BLaER1 treated with 17β-estradiol and CSF1 and Interleukin-3, amounts not matched to agents 10 nM and 100 nM (cell line): ENCODE data around the gene NAV2.
"Not testable (repeated sequence)": the region's sequence is repeated elsewhere in the genome, so short reads cannot be mapped to it uniquely, and the experiment has no call there.

ENCODE experiments used
- H3K27ac ChIP-seq, 11 experiments: shearing (Covaris generic); formaldehyde crosslinking; 2 replicates each; pipeline ENCODE4 v1.8.1; 2022
- H3K27me3 ChIP-seq, 11 experiments: shearing (Covaris generic); formaldehyde crosslinking; 2 replicates each; pipeline ENCODE4 v1.8.1; 2022
- H3K36me3 ChIP-seq, 11 experiments: shearing (Covaris generic); formaldehyde crosslinking; 2 replicates each; pipeline ENCODE4 v1.8.1; 2022
- H3K4me1 ChIP-seq, 10 experiments: shearing (Covaris generic); formaldehyde crosslinking; 2 replicates each; pipeline ENCODE4 v1.8.1; 2022
- H3K4me2 ChIP-seq, 11 experiments: shearing (Covaris generic); formaldehyde crosslinking; 2 replicates each; pipeline ENCODE4 v1.8.1; 2022
- H3K4me3 ChIP-seq, 10 experiments: shearing (Covaris generic); formaldehyde crosslinking; 2 replicates each; pipeline ENCODE4 v1.8.1; 2022
- H3K9ac ChIP-seq, 11 experiments: shearing (Covaris generic); formaldehyde crosslinking; 2 replicates each; pipeline ENCODE4 v1.8.1; 2022
- H3K9me3 ChIP-seq, 11 experiments: shearing (Covaris generic); formaldehyde crosslinking; replicated peaks in 1 of 11; 2 replicates each; pipeline ENCODE4 v1.8.1; 2022
- H4K20me1 ChIP-seq, 11 experiments: shearing (Covaris generic); formaldehyde crosslinking; 2 replicates each; pipeline ENCODE4 v1.8.1; 2022
- Cebpa-rat ChIP-seq, 11 experiments: shearing (Covaris generic); IDR thresholded peaks; 2 replicates each; pipeline ENCODE4 v1.8.1; 2022

Gene NAV2

DNA sequence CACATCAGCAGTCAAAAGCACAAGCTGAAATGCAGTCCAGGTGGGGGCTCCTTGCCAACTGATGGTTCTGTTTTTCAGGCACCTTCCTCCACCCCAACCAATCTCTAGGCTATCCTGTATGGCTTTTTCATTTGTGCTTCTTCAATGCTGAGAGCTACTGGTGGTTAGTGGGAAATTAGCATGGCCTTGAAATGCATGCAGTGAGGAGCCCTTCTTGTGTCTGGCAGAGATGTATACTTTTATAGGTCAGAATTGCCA, 167.4 kb downstream of the NAV2 start:
- no peak for TF ChIP-seq Cebpa-rat (IDR thresholded peaks at IDR 0.05)
- no peak overlapping the region for H3K27ac ChIP-seq

DNA sequence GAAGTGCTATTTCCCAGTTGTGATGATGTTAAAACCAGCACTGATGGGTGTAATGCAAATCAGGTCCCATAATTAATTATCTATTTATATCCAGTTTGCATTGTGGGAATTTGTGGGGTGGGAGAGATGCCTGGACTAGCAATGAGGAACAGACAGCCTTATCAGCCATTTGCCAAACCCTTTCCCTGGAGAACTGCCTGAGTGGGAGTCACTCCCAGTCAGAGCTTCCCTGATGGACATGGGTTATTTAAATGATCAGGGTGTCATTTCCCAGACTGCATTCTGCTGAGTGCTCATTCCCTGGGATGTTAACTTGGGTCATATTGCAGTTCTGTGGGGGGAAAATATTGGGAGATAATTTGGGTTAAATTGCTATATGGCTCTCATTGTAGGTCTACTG, 168.5 kb downstream of the NAV2 start:
- Histone ChIP-seq H3K4me2 (no peak overlapping the region), H3K27ac (no peak overlapping the region), H3K9ac (no peak overlapping the region), H3K4me1 (peaks cover 4 to 13% (median 9%) of the 10 kb centered on the region in 10 experiments; a peak in 14 of 20 replicates), H3K9me3 (no peaks in the 10 kb centered on the region), H4K20me1 (no peaks in the 10 kb centered on the region), H3K36me3 (no peaks in the 10 kb centered on the region), H3K4me3 (no peak overlapping the region), H3K27me3 (no peaks in the 10 kb centered on the region)
- no peak for TF ChIP-seq Cebpa-rat (IDR thresholded peaks at IDR 0.05)

More for the DNA sequence above, 167.4 kb downstream of the NAV2 start:
- Histone ChIP-seq H3K4me2 (no peak overlapping the region), H4K20me1 (no peaks in the 10 kb centered on the region), H3K27me3 (no peaks in the 10 kb centered on the region), H3K9ac (no peak overlapping the region), H3K9me3 (no peaks in the 10 kb centered on the region), H3K4me3 (no peak overlapping the region), H3K4me1 (peaks cover 4 to 13% (median 9%) of the 10 kb centered on the region in 10 experiments; a peak in 14 of 20 replicates), H3K36me3 (no peaks in the 10 kb centered on the region)

- Histone ChIP-seq H3K4me3 (no peak overlapping the region), H3K36me3 (no peaks in the 10 kb centered on the region), H3K27ac (no peak overlapping the region), H3K4me1 (peaks cover 4 to 13% (median 9%) of the 10 kb centered on the region in 10 experiments; a peak in 14 of 20 replicates), H3K4me2 (no peak overlapping the region), H3K9me3 (no peaks in the 10 kb centered on the region), H3K9ac (no peak overlapping the region), H4K20me1 (no peaks in the 10 kb centered on the region), H3K27me3 (no peaks in the 10 kb centered on the region)
- TF ChIP-seq Cebpa-rat (IDR thresholded peaks at IDR 0.05) = no peak
Observed at GRCh38 chr11:19882356-19882755, 169.7 kb downstream of the NAV2 start.

DNA sequence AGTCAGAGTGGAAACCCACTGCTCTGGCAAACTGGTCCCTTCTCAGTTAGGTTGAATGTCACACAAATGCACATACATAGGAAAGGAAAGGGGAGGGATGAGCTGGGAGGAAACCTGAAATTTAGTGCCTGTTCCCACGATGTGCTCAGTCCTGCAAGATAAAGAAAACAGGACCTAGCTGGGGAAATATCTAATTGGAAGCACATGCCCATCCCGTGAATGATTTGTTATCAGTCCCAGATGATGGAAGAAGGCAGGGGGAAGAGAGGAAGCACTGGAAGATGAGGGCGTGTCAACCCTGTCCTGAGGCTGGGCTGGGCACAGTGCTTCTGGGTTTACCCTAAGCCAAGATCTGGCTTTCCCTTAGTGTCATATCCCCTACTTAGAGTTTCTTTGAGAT, 173.9 kb downstream of the NAV2 start:
- TF ChIP-seq Cebpa-rat (IDR thresholded peaks at IDR 0.05) = no peak
- no peaks in the 10 kb centered on the region for H3K36me3 ChIP-seq
- no peak overlapping the region for H3K4me3 ChIP-seq
- no peaks in the 10 kb centered on the region for H3K27me3 ChIP-seq
- no peaks in the 10 kb centered on the region for H3K9me3 ChIP-seq
- no peak overlapping the region for H3K9ac ChIP-seq
- H3K27ac ChIP-seq = no peak overlapping the region
- H4K20me1 ChIP-seq = no peaks in the 10 kb centered on the region
- H3K4me2 ChIP-seq = no peak overlapping the region
- no peaks in the 10 kb centered on the region for H3K4me1 ChIP-seq

- H3K36me3 ChIP-seq = no peaks in the 10 kb centered on the region
- H3K27me3 ChIP-seq = no peaks in the 10 kb centered on the region
- no peaks in the 10 kb centered on the region for H4K20me1 ChIP-seq
- H3K4me3 ChIP-seq = no peak overlapping the region
- no peaks in the 10 kb centered on the region for H3K4me1 ChIP-seq
- H3K9me3 ChIP-seq = no peaks in the 10 kb centered on the region; a peak in 1 of 22 replicates
- no peak for TF ChIP-seq Cebpa-rat (IDR thresholded peaks at IDR 0.05)
- H3K27ac ChIP-seq = no peak overlapping the region
- no peak overlapping the region for H3K4me2 ChIP-seq
- H3K9ac ChIP-seq = no peak overlapping the region
Observed at GRCh38 chr11:19887842-19888241, 175.2 kb downstream of the NAV2 start.

GRCh38 chr11:19889531-19889930, 176.9 kb downstream of the NAV2 start:
- no peaks in the 10 kb centered on the region for H3K4me1 ChIP-seq
- H3K36me3 ChIP-seq = no peaks in the 10 kb centered on the region
- no peaks in the 10 kb centered on the region for H4K20me1 ChIP-seq
- no peak overlapping the region for H3K9ac ChIP-seq
- H3K27ac ChIP-seq = no peak overlapping the region
- H3K9me3 ChIP-seq = no peaks in the 10 kb centered on the region; a peak in 1 of 22 replicates
- no peak for TF ChIP-seq Cebpa-rat (IDR thresholded peaks at IDR 0.05)
- H3K4me2 ChIP-seq = no peak overlapping the region
- no peak overlapping the region for H3K4me3 ChIP-seq
- no peaks in the 10 kb centered on the region for H3K27me3 ChIP-seq

- H3K4me3 ChIP-seq = no peak overlapping the region
- H3K27ac ChIP-seq = no peak overlapping the region
- no peak for TF ChIP-seq Cebpa-rat (IDR thresholded peaks at IDR 0.05)
- H3K4me2 ChIP-seq = no peak overlapping the region
- H3K9me3 ChIP-seq = no peaks in the 10 kb centered on the region; a peak in 1 of 22 replicates
- no peak overlapping the region for H3K9ac ChIP-seq
- H3K36me3 ChIP-seq = no peaks in the 10 kb centered on the region
- H3K27me3 ChIP-seq = no peaks in the 10 kb centered on the region
- H3K4me1 ChIP-seq = no peaks in the 10 kb centered on the region
- no peaks in the 10 kb centered on the region for H4K20me1 ChIP-seq
Observed at GRCh38 chr11:19890308-19890707, 177.7 kb downstream of the NAV2 start.

GRCh38 chr11:19891022-19891421, 178.4 kb downstream of the NAV2 start:
- Histone ChIP-seq H3K4me3 (no peak overlapping the region), H3K27ac (no peak overlapping the region), H3K9me3 (no peaks in the 10 kb centered on the region; a peak in 1 of 22 replicates), H3K27me3 (no peaks in the 10 kb centered on the region), H3K36me3 (no peaks in the 10 kb centered on the region), H3K4me1 (no peaks in the 10 kb centered on the region), H4K20me1 (no peaks in the 10 kb centered on the region), H3K9ac (no peak overlapping the region), H3K4me2 (no peak overlapping the region)
- TF ChIP-seq Cebpa-rat (IDR thresholded peaks at IDR 0.05) = no peak

DNA sequence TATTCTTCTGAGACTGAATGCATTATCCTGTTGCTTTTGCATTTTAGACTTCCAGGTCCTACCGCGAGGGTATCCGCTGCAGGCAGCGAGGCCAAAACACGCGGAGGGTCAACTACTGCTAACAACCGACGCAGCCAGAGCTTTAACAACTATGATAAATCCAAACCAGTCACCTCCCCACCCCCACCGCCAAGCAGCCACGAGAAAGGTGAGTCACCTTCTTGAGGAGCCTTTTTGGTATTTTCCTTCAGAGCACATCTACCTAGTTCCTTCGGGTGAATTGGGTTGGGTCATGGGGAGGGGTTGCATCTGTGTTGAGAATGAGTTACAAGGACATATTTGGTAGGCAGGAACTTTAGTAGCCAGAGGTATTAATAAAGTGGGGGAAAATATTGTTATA, 179.8 kb downstream of the NAV2 start:
- H3K27me3 ChIP-seq = no peaks in the 10 kb centered on the region
- no peaks in the 10 kb centered on the region for H3K36me3 ChIP-seq
- no peaks in the 10 kb centered on the region for H4K20me1 ChIP-seq
- H3K4me2 ChIP-seq = no peak overlapping the region
- no peak overlapping the region for H3K9ac ChIP-seq
- no peak for TF ChIP-seq Cebpa-rat (IDR thresholded peaks at IDR 0.05)
- no peak overlapping the region for H3K27ac ChIP-seq
- no peaks in the 10 kb centered on the region; a peak in 1 of 22 replicates for H3K9me3 ChIP-seq
- H3K4me1 ChIP-seq = no peaks in the 10 kb centered on the region
- no peak overlapping the region for H3K4me3 ChIP-seq

DNA sequence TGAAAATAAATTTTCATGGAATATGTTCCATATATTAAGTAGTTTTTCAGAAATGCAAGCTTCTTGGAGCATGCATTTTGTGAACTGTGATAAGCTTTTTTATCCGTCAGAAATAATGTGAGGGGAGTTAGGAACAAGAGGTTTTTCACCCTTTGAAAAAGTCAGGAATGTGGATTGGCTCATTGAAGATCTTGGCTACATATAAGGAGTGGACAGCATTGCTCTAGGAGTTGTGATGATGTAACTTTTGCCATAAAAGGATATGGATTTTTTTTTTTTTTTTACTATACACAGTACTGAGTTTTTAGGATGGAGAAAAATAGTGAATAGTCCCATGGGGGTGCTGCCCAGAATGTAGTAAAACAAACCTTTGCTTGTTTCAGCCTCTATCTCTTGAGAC, 180.2 kb downstream of the NAV2 start:
- no peak for TF ChIP-seq Cebpa-rat (IDR thresholded peaks at IDR 0.05)
- H3K36me3 ChIP-seq = no peaks in the 10 kb centered on the region
- H3K4me2 ChIP-seq = no peak overlapping the region

DNA sequence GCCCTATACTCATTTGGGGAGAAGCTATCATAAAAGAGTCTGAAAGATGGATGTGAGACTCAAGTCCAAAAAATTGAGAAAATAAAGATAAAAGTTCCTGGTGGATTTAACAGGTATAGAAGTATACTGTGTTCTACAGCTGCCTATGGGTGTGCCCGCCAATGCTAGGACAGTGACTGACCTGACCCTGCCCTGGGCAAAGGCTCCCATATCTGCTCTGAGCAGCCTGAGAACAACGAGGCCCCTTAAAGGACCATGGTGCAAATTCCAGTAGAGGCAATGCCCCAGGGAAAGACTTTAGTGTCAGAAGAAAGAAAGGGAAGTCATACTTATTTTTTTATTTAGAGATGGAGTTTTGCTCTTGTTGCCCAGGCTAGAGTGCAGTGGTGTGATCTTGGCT, 181.8 kb downstream of the NAV2 start:
- Histone ChIP-seq H3K36me3 (no peaks in the 10 kb centered on the region), H3K9me3 (no peaks in the 10 kb centered on the region; a peak in 1 of 22 replicates), H3K4me1 (no peaks in the 10 kb centered on the region), H3K4me3 (no peak overlapping the region), H3K27me3 (no peaks in the 10 kb centered on the region), H3K9ac (no peak overlapping the region), H3K4me2 (no peak overlapping the region), H4K20me1 (no peaks in the 10 kb centered on the region), H3K27ac (no peak overlapping the region)
- no peak for TF ChIP-seq Cebpa-rat (IDR thresholded peaks at IDR 0.05)

More for the DNA sequence above, 180.2 kb downstream of the NAV2 start:
- H3K9me3 ChIP-seq = no peaks in the 10 kb centered on the region; a peak in 1 of 22 replicates
- no peak overlapping the region for H3K4me3 ChIP-seq
- no peaks in the 10 kb centered on the region for H4K20me1 ChIP-seq
- H3K9ac ChIP-seq = no peak overlapping the region
- H3K4me1 ChIP-seq = no peaks in the 10 kb centered on the region
- H3K27me3 ChIP-seq = no peaks in the 10 kb centered on the region
- H3K27ac ChIP-seq = no peak overlapping the region

GRCh38 chr11:19895037-19895436, 182.4 kb downstream of the NAV2 start:
- H3K36me3 ChIP-seq, H3K4me1 ChIP-seq, H3K9me3 ChIP-seq, H3K27me3 ChIP-seq, H3K27ac ChIP-seq, H3K4me2 ChIP-seq, H3K9ac ChIP-seq, H3K4me3 ChIP-seq, H4K20me1 ChIP-seq: not testable (repeated sequence)
